Upper lobe of right lung (tissue), 1 donor: ENCODE data around the gene RARA. TPM values are rescaled to one million over a fixed set of nuclear protein-coding genes. Genes with fewer than 3 reads are reported as not detected.

Source experiments
- ATAC-seq: fragments of 200-7000 bp; cut with Tn5 transposase; one replicate; pipeline ENCODE4 v1.9.1; 2020; ENCODE audit warnings: mild to moderate bottlenecking, moderate library complexity
- DNase-seq: peaks from one replicate; pipeline ENCODE4 v3.0.0-alpha.2; 2020
- H3K27ac ChIP-seq: fragments of 200-600 bp; one replicate; pipeline ENCODE4 v1.8.0; 2022
- H3K27me3 ChIP-seq: fragments of 200-600 bp; one replicate; pipeline ENCODE4 v1.8.0; 2022; ENCODE audit warnings: mild to moderate bottlenecking
- H3K36me3 ChIP-seq: fragments of 200-600 bp; one replicate; pipeline ENCODE4 v1.8.0; 2022
- H3K4me1 ChIP-seq: fragments of 200-600 bp; one replicate; pipeline ENCODE4 v1.8.0; 2022
- H3K4me3 ChIP-seq: fragments of 200-600 bp; one replicate; pipeline ENCODE4 v1.8.0; 2022; ENCODE audit warnings: mild to moderate bottlenecking
- H3K9me3 ChIP-seq: fragments of 200-600 bp; one replicate; pipeline ENCODE4 v1.8.0; 2022
- CTCF ChIP-seq: fragments of 200-600 bp; IDR thresholded peaks from one replicate; pipeline ENCODE4 v1.8.0; 2022; ENCODE audit warnings: antibody characterized with exemption
- intact Hi-C: fragments of 100-400 bp; cut with DNase I; formaldehyde crosslinking; loops from one replicate; pipeline ENCODE4 v1.11.0; 2022
- total RNA-seq: library from RNA; stranded (reverse); fragmentation: NEBNext Ultra II Directional; extraction: Animal tissue kit (Norgen Biotek cat#: 25700); gene quantifications from one replicate; pipeline ENCODE4 v1.2.1, GENCODE V29; 2021
- donor health status: DM: no; HTN: yes; CAD: no; lungs with severe emphysema.

Gene RARA
- total RNA-seq, 1 donor from 2014 or later = 69.7 TPM

GRCh38 chr17:40322358-40323315, 13.7 kb downstream of the RARA start:
- no peaks in the 10 kb centered on the region for H3K27me3 ChIP-seq
- peak overlapping the region; percentile 98 for H3K27ac ChIP-seq
- H3K4me1 ChIP-seq = peaks cover 76% of the 10 kb centered on the region
- peak overlapping the region; percentile 100 for H3K4me3 ChIP-seq
- ATAC-seq = peak; percentile 62
- H3K36me3 ChIP-seq = no peaks in the 10 kb centered on the region
- peak; percentile 89 for DNase-seq
- intact Hi-C loops = no loop called here
- no peaks in the 10 kb centered on the region for H3K9me3 ChIP-seq
- TF ChIP-seq CTCF = no peak

GRCh38 chr17:40323391-40324381, 14.7 kb downstream of the RARA start:
- DNase-seq = no peak
- peak; percentile 7 for ATAC-seq
- H3K4me3 ChIP-seq = peak overlapping the region; percentile 100

DNA sequence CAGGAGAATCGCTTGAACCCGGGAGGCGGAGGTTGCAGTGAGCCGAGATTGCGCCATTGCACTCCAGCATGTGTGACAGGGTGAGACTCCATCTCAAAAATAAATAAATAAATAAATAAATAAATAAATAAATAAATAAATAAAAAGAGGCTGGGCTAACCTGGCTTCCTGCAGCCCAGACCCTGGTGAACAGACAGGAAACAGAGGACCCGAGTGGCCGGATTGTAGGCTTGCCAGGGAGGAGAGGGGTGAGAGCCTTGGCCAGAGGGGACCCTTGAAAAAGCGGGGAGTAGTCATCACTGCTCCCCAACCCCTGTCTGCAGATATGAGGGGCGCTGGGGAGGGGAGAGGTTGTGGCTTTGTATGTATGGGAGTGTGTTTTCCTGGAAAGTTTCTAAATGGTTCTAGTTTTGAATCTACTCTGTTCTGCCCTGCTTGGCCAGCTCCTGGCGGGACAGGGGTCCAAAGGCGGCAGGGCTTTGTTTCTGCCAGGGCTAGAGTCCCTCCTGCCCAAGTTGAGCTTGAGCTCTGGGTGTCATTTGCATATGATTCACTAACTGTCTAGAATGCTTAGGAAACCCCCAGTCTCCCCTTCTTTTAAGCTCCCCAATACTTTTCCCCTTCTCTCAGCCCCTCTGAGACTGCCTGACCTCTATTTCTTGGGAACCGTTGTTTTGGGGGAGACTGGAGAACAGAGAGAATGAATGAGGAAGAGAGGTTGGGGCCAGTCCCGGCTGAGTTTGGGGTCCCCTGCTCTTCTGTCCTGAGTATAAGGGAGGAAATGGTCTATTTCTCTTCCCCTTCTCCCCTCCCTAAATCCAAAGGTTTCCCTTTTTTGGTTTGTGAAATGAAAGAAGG, 16.4 kb downstream of the RARA start:
- no peak for ATAC-seq
- Histone ChIP-seq H3K4me1 (peaks cover 97% of the 10 kb centered on the region), H3K4me3 (no peak overlapping the region), H3K27ac (peak overlapping the region; percentile 71), H3K27me3 (no peaks in the 10 kb centered on the region), H3K9me3 (no peaks in the 10 kb centered on the region), H3K36me3 (no peaks in the 10 kb centered on the region)
- intact Hi-C loops = no loop called here
- no peak for DNase-seq
- TF ChIP-seq CTCF = no peak

More at GRCh38 chr17:40323391-40324381, 14.7 kb downstream of the RARA start:
- Histone ChIP-seq H3K4me1 (peaks cover 86% of the 10 kb centered on the region), H3K9me3 (no peaks in the 10 kb centered on the region), H3K36me3 (no peaks in the 10 kb centered on the region), H3K27ac (peak overlapping the region; percentile 98), H3K27me3 (no peaks in the 10 kb centered on the region)
- intact Hi-C loops = no loop called here
- TF ChIP-seq CTCF = no peak

DNA sequence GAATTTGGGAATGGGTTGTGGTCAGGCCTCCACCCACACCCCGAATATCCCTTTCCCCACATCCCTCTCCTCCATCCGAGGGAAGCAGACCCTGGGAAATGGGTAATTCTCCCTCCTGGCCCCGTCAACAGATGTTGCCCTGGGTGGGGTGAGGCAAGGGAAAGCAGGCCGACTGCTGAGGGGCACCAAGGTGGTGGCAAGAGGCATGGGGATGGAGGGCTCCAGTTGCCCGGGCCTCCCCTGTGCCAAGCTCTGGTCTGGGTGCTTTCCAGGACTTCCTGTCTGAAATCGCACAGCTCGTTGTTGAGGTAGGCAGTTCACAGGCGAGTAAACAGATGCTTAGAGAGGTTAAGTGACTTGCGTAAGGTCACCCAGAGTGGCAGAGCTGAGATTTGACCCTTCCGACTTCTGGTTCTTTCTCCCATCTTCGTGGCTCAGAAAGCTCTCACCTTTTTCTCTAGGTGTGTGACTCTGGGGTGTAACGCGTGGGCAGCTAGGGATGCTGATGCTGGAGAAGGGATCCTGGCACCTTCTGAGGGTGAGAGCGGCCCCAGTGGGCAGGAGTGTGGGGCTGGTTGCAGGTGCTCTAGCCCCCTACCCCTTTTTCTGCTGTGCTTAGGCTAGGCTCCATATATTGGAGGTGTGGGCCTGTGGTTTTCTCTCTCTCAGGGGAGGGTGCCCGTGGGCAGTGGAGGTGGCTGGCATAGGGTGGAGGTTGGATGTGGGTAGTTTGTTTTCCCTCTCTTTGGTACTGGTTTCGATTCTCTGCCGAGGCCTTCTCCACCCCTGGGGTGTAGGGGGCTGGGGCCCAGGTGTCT, 17.2 kb downstream of the RARA start:
- peak; percentile 4 for ATAC-seq
- no peak for TF ChIP-seq CTCF
- Histone ChIP-seq H3K4me3 (no peak overlapping the region), H3K27me3 (no peaks in the 10 kb centered on the region), H3K36me3 (peaks cover 5% of the 10 kb centered on the region), H3K4me1 (peaks cover 97% of the 10 kb centered on the region), H3K27ac (peak overlapping the region; percentile 71), H3K9me3 (no peaks in the 10 kb centered on the region)
- intact Hi-C loops = no loop called here
- DNase-seq = no peak
